ENCODE data around the gene CARD18. TPM values are rescaled to one million over a fixed set of nuclear protein-coding genes. Genes with fewer than 3 reads are reported as not detected.

CARD18 gene
- total RNA-seq, 1 donor from 2014 or later = not detected

GRCh38 chr11:105132716-105133511, 6.7 kb downstream of the CARD18 start:
- no peaks in the 10 kb centered on the region for H3K27me3 Mint-ChIP-seq (ENCODE audit: insufficient read depth, low read depth)
- Histone ChIP-seq H3K36me3 (no peaks in the 10 kb centered on the region), H3K4me2 (no peak overlapping the region), H3K9ac (no peak overlapping the region), H3K4me1 (no peaks in the 10 kb centered on the region), H3F3A (ENCODE audit: low read depth) (no peaks in the 10 kb centered on the region), H3K79me2 (ENCODE audit: low read depth) (no peaks in the 10 kb centered on the region), H3K4me3 (no peak overlapping the region), H3K27ac (no peak overlapping the region), H3K9me3 (ENCODE audit: low read depth) (no peaks in the 10 kb centered on the region), H4K20me1 (ENCODE audit: low read depth) (no peaks in the 10 kb centered on the region), H3K27me3 (no peaks in the 10 kb centered on the region), H2AFZ (replicated peaks) (no peak overlapping the region)
- no peak overlapping the region for H3K4me3 Mint-ChIP-seq
- H3K27ac Mint-ChIP-seq = no peak overlapping the region
- no peaks in the 10 kb centered on the region for H3K4me1 Mint-ChIP-seq
- no peaks in the 10 kb centered on the region for H3K36me3 Mint-ChIP-seq
- TF ChIP-seq EZH2phosphoT487 (IDR thresholded peaks at IDR 0.05) (no peak), EZH2 (IDR thresholded peaks at IDR 0.05) (no peak), CTCF (IDR thresholded peaks at IDR 0.05) (no peak)
- DNase-seq (ENCODE audit: low spot score) = no peak
- H3K9me3 Mint-ChIP-seq = peaks cover 2% of the 10 kb centered on the region

DNA sequence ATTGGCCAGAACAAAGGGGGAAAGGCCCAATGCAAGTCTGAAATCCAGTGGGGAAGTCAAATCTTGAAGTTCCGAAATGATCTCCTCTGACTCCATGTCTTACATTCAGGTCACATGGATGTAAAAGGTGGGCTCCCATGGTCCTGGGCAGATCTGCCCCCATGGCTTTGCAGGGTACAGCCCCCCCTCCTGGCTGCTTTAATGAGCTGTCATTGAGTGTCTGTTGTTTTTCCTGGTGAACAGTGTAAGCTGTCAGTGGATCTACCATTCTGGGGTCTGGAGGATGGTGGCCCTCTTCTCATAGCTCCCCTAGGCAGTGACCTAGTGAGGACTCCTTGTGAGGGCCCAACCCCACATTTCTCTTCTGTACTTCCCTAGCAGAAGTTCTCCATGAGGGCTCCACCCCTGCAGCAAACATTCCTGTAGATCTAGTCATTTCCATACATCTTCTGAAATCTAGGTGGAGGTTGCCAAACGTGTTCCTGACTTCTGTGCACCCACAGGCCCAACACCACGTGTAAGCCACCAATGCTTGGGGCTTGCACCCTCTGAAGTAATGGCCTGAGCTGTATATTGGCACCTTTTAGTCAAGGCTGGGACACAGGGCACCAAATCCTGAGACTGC, 9.3 kb downstream of the CARD18 start:
- no peaks in the 10 kb centered on the region for H3K27me3 Mint-ChIP-seq (ENCODE audit: insufficient read depth, low read depth)
- Histone ChIP-seq H3K4me1 (no peaks in the 10 kb centered on the region), H3K27me3 (no peaks in the 10 kb centered on the region), H3F3A (ENCODE audit: low read depth) (no peaks in the 10 kb centered on the region), H3K9me3 (ENCODE audit: low read depth) (no peaks in the 10 kb centered on the region), H3K4me2 (no peak overlapping the region), H3K36me3 (no peaks in the 10 kb centered on the region), H3K9ac (no peak overlapping the region), H3K27ac (no peak overlapping the region), H3K4me3 (no peak overlapping the region), H2AFZ (replicated peaks) (no peak overlapping the region), H4K20me1 (ENCODE audit: low read depth) (no peaks in the 10 kb centered on the region), H3K79me2 (ENCODE audit: low read depth) (no peaks in the 10 kb centered on the region)
- H3K4me3 Mint-ChIP-seq = no peak overlapping the region
- no peaks in the 10 kb centered on the region for H3K36me3 Mint-ChIP-seq
- DNase-seq (ENCODE audit: low spot score) = no peak
- no peaks in the 10 kb centered on the region for H3K4me1 Mint-ChIP-seq
- TF ChIP-seq CTCF (IDR thresholded peaks at IDR 0.05) (peak; percentile 5), EZH2 (IDR thresholded peaks at IDR 0.05) (no peak)
- peaks cover 2% of the 10 kb centered on the region for H3K9me3 Mint-ChIP-seq
- no peak overlapping the region for H3K27ac Mint-ChIP-seq

DNA sequence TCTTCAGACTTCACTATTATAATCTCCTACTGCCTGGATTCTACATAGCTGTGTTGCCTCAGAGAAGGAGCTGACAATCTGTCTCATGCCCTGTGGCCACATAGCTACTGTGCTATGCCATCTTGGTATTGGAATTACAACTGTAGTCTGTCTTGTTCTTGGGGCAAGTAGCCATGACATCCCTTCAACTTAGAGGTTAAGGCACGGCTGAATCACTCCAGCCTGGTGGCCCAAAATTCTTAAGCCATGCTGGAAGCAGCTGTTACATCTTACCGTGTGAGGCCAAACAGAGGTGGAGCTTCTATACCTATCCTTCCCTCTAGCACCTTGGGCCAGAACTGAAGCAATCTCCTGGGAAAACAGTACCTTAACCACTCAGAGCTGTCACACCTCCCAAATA, 14.8 kb downstream of the CARD18 start:
- Histone ChIP-seq H4K20me1 (ENCODE audit: low read depth) (no peaks in the 10 kb centered on the region), H3K27me3 (no peaks in the 10 kb centered on the region), H3K27ac (no peak overlapping the region), H3K9ac (no peak overlapping the region), H3F3A (ENCODE audit: low read depth) (no peaks in the 10 kb centered on the region), H2AFZ (replicated peaks) (no peak overlapping the region), H3K36me3 (no peaks in the 10 kb centered on the region), H3K4me2 (no peak overlapping the region), H3K4me1 (no peaks in the 10 kb centered on the region), H3K9me3 (ENCODE audit: low read depth) (no peaks in the 10 kb centered on the region), H3K79me2 (ENCODE audit: low read depth) (no peaks in the 10 kb centered on the region), H3K4me3 (no peak overlapping the region)
- no peak overlapping the region for H3K4me3 Mint-ChIP-seq
- no peaks in the 10 kb centered on the region for H3K4me1 Mint-ChIP-seq
- TF ChIP-seq EZH2 (IDR thresholded peaks at IDR 0.05) (no peak), CTCF (IDR thresholded peaks at IDR 0.05) (no peak), EZH2phosphoT487 (IDR thresholded peaks at IDR 0.05) (no peak)
- no peak for DNase-seq (ENCODE audit: low spot score)
- H3K27ac Mint-ChIP-seq = no peak overlapping the region
- no peaks in the 10 kb centered on the region for H3K9me3 Mint-ChIP-seq
- no peaks in the 10 kb centered on the region for H3K27me3 Mint-ChIP-seq (ENCODE audit: insufficient read depth, low read depth)
- no peaks in the 10 kb centered on the region for H3K36me3 Mint-ChIP-seq
